ENCODE measurements around the gene R3HDM1.

- TF ChIP-seq CTCF (IDR thresholded peaks at IDR 0.05) = no peak
- TF ChIP-seq POLR2A (IDR thresholded peaks at IDR 0.05) = no peak
Measured at GRCh38 chr2:135667045-135667444, 135.8 kb downstream of the R3HDM1 start.
